ENCODE data around the gene NCAPH2.

NCAPH2 gene

GRCh38 chr22:50556703-50557102, 48.7 kb downstream of the NCAPH2 start:
- Histone ChIP-seq H3K27ac (ENCODE audit: low read length) (no peak overlapping the region), H2AFZ (ENCODE audit: low read depth, low read length) (no peak overlapping the region), H3K36me3 (replicated peaks; ENCODE audit: low read depth, low read length) (no peaks in the 10 kb centered on the region), H4K20me1 (ENCODE audit: insufficient read depth, low read length) (no peaks in the 10 kb centered on the region), H3K79me2 (ENCODE audit: low read length) (no peaks in the 10 kb centered on the region), H3K9me3 (ENCODE audit: insufficient read depth, low read length) (no peaks in the 10 kb centered on the region), H3K4me1 (ENCODE audit: low read length) (no peaks in the 10 kb centered on the region), H3K9ac (ENCODE audit: low read length) (no peak overlapping the region), H3K27me3 (ENCODE audit: low read depth, low read length) (no peaks in the 10 kb centered on the region), H3K4me3 (ENCODE audit: low read length) (no peak overlapping the region), H3K4me2 (ENCODE audit: low read length) (no peak overlapping the region)
- TF ChIP-seq CTCF (IDR thresholded peaks at IDR 0.05; ENCODE audit: low read depth, low read length), result no peak
- no peak for TF ChIP-seq EZH2phosphoT487 (IDR thresholded peaks at IDR 0.05; ENCODE audit: low read depth)

- H3K9ac ChIP-seq (ENCODE audit: low read length), result no peak overlapping the region
- H3K36me3 ChIP-seq (replicated peaks; ENCODE audit: low read depth, low read length), result no peaks in the 10 kb centered on the region
- no peak overlapping the region for H3K27ac ChIP-seq (ENCODE audit: low read length)
- H3K4me1 ChIP-seq (ENCODE audit: low read length), result no peaks in the 10 kb centered on the region
- no peak overlapping the region for H3K4me2 ChIP-seq (ENCODE audit: low read length)
- no peaks in the 10 kb centered on the region for H4K20me1 ChIP-seq (ENCODE audit: insufficient read depth, low read length)
- TF ChIP-seq CTCF (IDR thresholded peaks at IDR 0.05; ENCODE audit: low read depth, low read length), result no peak
- TF ChIP-seq EZH2phosphoT487 (IDR thresholded peaks at IDR 0.05; ENCODE audit: low read depth), result no peak
- no peaks in the 10 kb centered on the region for H3K79me2 ChIP-seq (ENCODE audit: low read length)
- H3K9me3 ChIP-seq (ENCODE audit: insufficient read depth, low read length), result no peaks in the 10 kb centered on the region
- no peaks in the 10 kb centered on the region for H3K27me3 ChIP-seq (ENCODE audit: low read depth, low read length)
- H2AFZ ChIP-seq (ENCODE audit: low read depth, low read length), result no peak overlapping the region
- no peak overlapping the region for H3K4me3 ChIP-seq (ENCODE audit: low read length)
These were observed 52.0 kb downstream of the NCAPH2 start for GRCh38 chr22:50560034-50560433.

GRCh38 chr22:50561401-50562358, 53.7 kb downstream of the NCAPH2 start:
- no peak overlapping the region for H2AFZ ChIP-seq (ENCODE audit: low read depth, low read length)
- H3K27ac ChIP-seq (ENCODE audit: low read length), result no peak overlapping the region
- no peak overlapping the region for H3K9ac ChIP-seq (ENCODE audit: low read length)
- no peaks in the 10 kb centered on the region for H3K79me2 ChIP-seq (ENCODE audit: low read length)
- no peak overlapping the region for H3K4me3 ChIP-seq (ENCODE audit: low read length)
- H3K9me3 ChIP-seq (ENCODE audit: insufficient read depth, low read length), result no peaks in the 10 kb centered on the region
- H3K36me3 ChIP-seq (replicated peaks; ENCODE audit: low read depth, low read length), result no peaks in the 10 kb centered on the region
- no peak for TF ChIP-seq CTCF (IDR thresholded peaks at IDR 0.05; ENCODE audit: low read depth, low read length)
- no peak for TF ChIP-seq EZH2phosphoT487 (IDR thresholded peaks at IDR 0.05; ENCODE audit: low read depth)
- no peaks in the 10 kb centered on the region for H3K27me3 ChIP-seq (ENCODE audit: low read depth, low read length)
- H4K20me1 ChIP-seq (ENCODE audit: insufficient read depth, low read length), result no peaks in the 10 kb centered on the region
- no peak overlapping the region for H3K4me2 ChIP-seq (ENCODE audit: low read length)
- no peaks in the 10 kb centered on the region for H3K4me1 ChIP-seq (ENCODE audit: low read length)

GRCh38 chr22:50562523-50563412, 54.7 kb downstream of the NCAPH2 start, which contains the start of gene SYCE3:
TSS of gene SYCE3 (minus strand) at chr22:50562919. CDS start at chr22:50556405, 6,514 bp downstream.
- Histone ChIP-seq H3K27ac (ENCODE audit: low read length) (no peak within 1 kb of the TSS), H3K4me3 (ENCODE audit: low read length) (peak within 1 kb of the TSS; percentile 87), H2AFZ (ENCODE audit: low read depth, low read length) (no peak within 1 kb of the TSS)

More at GRCh38 chr22:50562523-50563412, 54.7 kb downstream of the NCAPH2 start, which contains the start of gene SYCE3:
- H3K36me3 ChIP-seq (replicated peaks; ENCODE audit: low read depth, low read length), result no peaks in the 10 kb centered on the region
- TF ChIP-seq CTCF (IDR thresholded peaks at IDR 0.05; ENCODE audit: low read depth, low read length) (peak; percentile 52), EZH2phosphoT487 (IDR thresholded peaks at IDR 0.05; ENCODE audit: low read depth) (no peak)
- no peaks in the 10 kb centered on the region for H3K9me3 ChIP-seq (ENCODE audit: insufficient read depth, low read length)
- H3K79me2 ChIP-seq (ENCODE audit: low read length), result no peaks in the 10 kb centered on the region
- peak within 1 kb of the TSS; percentile 61 for H3K9ac ChIP-seq (ENCODE audit: low read length)
- peak within 1 kb of the TSS; percentile 79 for H3K4me2 ChIP-seq (ENCODE audit: low read length)
- H3K4me1 ChIP-seq (ENCODE audit: low read length), result no peaks in the 10 kb centered on the region
- no peaks in the 10 kb centered on the region for H4K20me1 ChIP-seq (ENCODE audit: insufficient read depth, low read length)
- H3K27me3 ChIP-seq (ENCODE audit: low read depth, low read length), result no peaks in the 10 kb centered on the region
